Transverse colon (tissue), 4 donors: Measurements from ENCODE around the gene CLP1.

Experiments used
- EP300 ChIP-seq: sonication (generic); formaldehyde crosslinking; IDR thresholded peaks from one replicate; pipeline ENCODE4 v1.6.1; 2017; ENCODE audit warnings: antibody characterized with exemption, low read depth
- POLR2AphosphoS5 ChIP-seq, 3 donors: sonication (generic); formaldehyde crosslinking; IDR thresholded peaks; one replicate each; pipeline ENCODE4 v1.6.1; 2016; ENCODE audit warnings: antibody characterized with exemption in 3 of 3
- TF ChIP-seq, protein P1 (sequence below), 5 experiments: fragments of 200-600 bp in 3 of 5; fragments of 450-650 bp in 2 of 5; sonication (generic) in 3 of 5; IDR thresholded peaks; 1 replicate in 2 of 5; 2 replicates in 3 of 5; pipeline ENCODE4 v1.5.1; 2016 to 2017; ENCODE audit warnings: antibody characterized with exemption in 5 of 5, inconsistent platforms in 3 of 5, mild to moderate bottlenecking in 2 of 5, moderate library complexity in 1 of 5

- TF ChIP-seq, protein P1, sequence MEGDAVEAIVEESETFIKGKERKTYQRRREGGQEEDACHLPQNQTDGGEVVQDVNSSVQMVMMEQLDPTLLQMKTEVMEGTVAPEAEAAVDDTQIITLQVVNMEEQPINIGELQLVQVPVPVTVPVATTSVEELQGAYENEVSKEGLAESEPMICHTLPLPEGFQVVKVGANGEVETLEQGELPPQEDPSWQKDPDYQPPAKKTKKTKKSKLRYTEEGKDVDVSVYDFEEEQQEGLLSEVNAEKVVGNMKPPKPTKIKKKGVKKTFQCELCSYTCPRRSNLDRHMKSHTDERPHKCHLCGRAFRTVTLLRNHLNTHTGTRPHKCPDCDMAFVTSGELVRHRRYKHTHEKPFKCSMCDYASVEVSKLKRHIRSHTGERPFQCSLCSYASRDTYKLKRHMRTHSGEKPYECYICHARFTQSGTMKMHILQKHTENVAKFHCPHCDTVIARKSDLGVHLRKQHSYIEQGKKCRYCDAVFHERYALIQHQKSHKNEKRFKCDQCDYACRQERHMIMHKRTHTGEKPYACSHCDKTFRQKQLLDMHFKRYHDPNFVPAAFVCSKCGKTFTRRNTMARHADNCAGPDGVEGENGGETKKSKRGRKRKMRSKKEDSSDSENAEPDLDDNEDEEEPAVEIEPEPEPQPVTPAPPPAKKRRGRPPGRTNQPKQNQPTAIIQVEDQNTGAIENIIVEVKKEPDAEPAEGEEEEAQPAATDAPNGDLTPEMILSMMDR (IDR thresholded peaks at IDR 0.05), result no peak
- TF ChIP-seq EP300 (no peak), POLR2AphosphoS5 (IDR thresholded peaks at IDR 0.05) (no peak)
Observed at GRCh38 chr11:57653163-57653562, 4.4 kb upstream of the CLP1 start.
